HG03442 (cell line): ENCODE results near the gene ZNF124.
"Not testable (repeated sequence)": the region's sequence is repeated elsewhere in the genome, so short reads cannot be mapped to it uniquely, and the experiment has no call there.

ENCODE experiments used
- ATAC-seq: cut with Tn5 transposase; IDR thresholded peaks from one replicate; pipeline ENCODE4 v1.9.1; 2021; ENCODE audit warnings: mild to moderate bottlenecking, moderate library complexity; ENCODE audit not compliant: unreplicated experiment

The ZNF124 gene

GRCh38 chr1:247171875-247172563 is at the start of gene ZNF124:
ZNF124 (minus strand) TSS chr1:247172020; CDS start chr1:247171877, 143 bp downstream.
- peak; percentile 97 for ATAC-seq

- ATAC-seq: not testable (repeated sequence)
These were observed 48.5 kb upstream of the ZNF124 start for GRCh38 chr1:247220280-247220679.

GRCh38 chr1:247218121-247218651 is 46.4 kb upstream of the ZNF124 start:
- no peak for ATAC-seq

- no peak for ATAC-seq
These were observed 44.4 kb upstream of the ZNF124 start for GRCh38 chr1:247216261-247216660.

- ATAC-seq: no peak
These were observed 41.1 kb upstream of the ZNF124 start for GRCh38 chr1:247212627-247213617.

- ATAC-seq: peak; percentile 51
These were observed 40.2 kb upstream of the ZNF124 start for GRCh38 chr1:247212012-247212411.

- no peak for ATAC-seq
These were observed 39.5 kb upstream of the ZNF124 start for GRCh38 chr1:247211339-247211738.

GRCh38 chr1:247210376-247211117 is 38.7 kb upstream of the ZNF124 start:
- ATAC-seq: peak; percentile 89

GRCh38 chr1:247210062-247210375 is 38.2 kb upstream of the ZNF124 start:
- ATAC-seq: peak; percentile 5

GRCh38 chr1:247209396-247209795 is 37.6 kb upstream of the ZNF124 start:
- no peak for ATAC-seq

GRCh38 chr1:247204177-247204647 is 32.4 kb upstream of the ZNF124 start:
- ATAC-seq: no peak

- no peak for ATAC-seq
These were observed 27.0 kb upstream of the ZNF124 start for GRCh38 chr1:247198781-247199180.

- no peak for ATAC-seq
These were observed 22.1 kb upstream of the ZNF124 start for GRCh38 chr1:247193958-247194357.

- no peak for ATAC-seq
These were observed 18.4 kb upstream of the ZNF124 start for GRCh38 chr1:247189981-247190798.

- no peak for ATAC-seq
These were observed 13.8 kb upstream of the ZNF124 start for GRCh38 chr1:247185667-247186066.

- no peak for ATAC-seq
These were observed 12.4 kb upstream of the ZNF124 start for GRCh38 chr1:247184254-247184653.

GRCh38 chr1:247182994-247183393 is 11.2 kb upstream of the ZNF124 start:
- ATAC-seq: no peak

- ATAC-seq: no peak
These were observed 8.8 kb upstream of the ZNF124 start for GRCh38 chr1:247180581-247180980.

- no peak for ATAC-seq
These were observed 5.9 kb upstream of the ZNF124 start for GRCh38 chr1:247177755-247178154.

- no peak for ATAC-seq
These were observed 3.6 kb upstream of the ZNF124 start for GRCh38 chr1:247175458-247175857.
